GM18526 (cell line): ENCODE results near the gene HMGB4.

Experiments
- POLR2A ChIP-seq: IDR thresholded peaks from 3 replicates; pipeline ENCODE4 v1.6.1; 2011; ENCODE audit not compliant: insufficient read length; ENCODE audit errors: extremely low read depth

Gene HMGB4

DNA sequence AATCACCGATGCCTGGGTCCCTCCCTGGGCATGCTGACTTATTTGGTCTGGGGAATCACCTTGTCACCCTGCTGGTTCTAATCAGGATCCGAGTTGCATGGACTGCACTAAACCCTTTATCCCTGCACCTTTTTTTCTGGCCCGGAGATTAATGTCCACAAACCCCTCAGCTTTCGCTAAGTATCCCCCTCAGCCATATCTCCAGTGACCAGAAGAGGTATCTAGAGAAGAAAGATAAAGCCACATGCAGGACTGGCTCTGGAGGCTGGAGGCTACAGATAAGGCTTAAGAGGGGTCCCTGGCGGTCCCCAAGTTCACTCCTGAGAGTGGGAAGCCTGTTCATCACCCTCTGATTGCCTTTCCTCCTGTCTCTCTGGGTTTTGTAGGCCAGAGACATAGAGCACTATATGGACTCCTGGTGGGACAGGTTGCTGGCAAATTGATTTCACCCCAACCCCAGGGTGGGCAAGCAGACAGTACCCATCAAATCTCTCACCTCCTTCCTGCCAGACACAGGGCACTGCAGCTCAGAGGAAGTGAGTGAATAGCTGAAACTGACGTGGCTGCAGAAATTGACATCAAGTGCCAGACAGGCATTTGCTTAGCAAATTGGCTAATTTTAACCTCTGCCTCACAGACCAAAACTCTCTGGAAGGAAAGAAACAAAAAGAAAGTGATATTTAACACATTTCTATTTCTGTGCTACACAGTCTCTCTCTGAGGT is 38.8 kb downstream of the HMGB4 start:
- TF ChIP-seq POLR2A: peak; percentile 40

GRCh38 chr1:33903210-33903589 is 39.3 kb downstream of the HMGB4 start:
- peak; percentile 15 for TF ChIP-seq POLR2A

- no peak for TF ChIP-seq POLR2A
Observed at GRCh38 chr1:33905241-33905640, 41.4 kb downstream of the HMGB4 start.

DNA sequence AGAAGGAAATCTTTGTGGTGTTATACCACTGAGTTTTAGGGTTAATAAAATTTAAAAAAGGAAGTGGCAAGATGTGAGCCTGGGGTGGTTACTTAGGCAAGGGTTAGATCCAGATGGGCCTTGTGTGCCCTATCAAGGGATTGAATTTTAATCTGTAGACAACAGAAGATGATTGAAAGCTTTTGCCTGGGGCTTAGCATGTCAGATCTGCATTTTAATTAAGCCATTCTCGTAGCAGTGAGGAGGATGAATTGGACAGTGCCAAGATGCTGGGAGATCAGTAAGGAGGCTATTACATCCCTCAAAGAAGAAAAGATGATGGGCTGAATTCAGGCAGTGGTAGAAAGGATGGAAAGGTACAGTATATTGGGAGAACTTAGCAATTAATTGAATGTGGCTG is 42.3 kb downstream of the HMGB4 start:
- TF ChIP-seq POLR2A: no peak

DNA sequence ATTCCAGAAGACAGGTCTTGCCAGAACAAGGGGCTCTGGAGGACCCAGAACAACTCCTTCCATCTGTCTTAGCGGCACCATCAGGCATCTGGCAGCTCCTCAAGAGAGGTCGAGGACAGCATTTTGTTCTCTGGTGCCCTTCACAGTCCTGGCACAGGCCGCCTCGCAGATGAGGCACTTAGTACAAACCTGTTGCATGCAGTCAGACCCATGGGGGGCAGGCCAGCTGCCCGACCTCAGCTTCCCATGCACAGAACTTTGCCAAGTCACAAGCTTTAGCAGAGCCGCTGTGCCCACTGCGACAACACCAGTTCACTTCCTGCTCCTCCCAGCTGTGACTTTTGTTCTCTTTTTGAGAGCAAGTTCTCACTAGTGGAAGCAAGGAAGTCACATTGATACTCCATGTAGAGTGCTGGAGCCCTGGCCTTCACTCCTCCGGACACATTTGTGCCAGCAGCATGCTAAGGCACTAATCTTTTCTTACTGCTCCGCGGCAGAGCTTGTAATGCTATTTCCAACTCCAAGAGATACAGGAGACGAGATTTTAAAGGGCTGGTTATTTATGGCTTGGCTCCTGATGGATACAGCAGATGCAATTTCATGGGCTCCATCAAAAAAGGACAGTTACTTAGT is 44.6 kb downstream of the HMGB4 start:
- no peak for TF ChIP-seq POLR2A
